Astrocyte (in vitro differentiated cells and primary cell): ENCODE results near the gene NDRG4. TPM values are rescaled to one million over a fixed set of nuclear protein-coding genes. Genes with fewer than 3 reads are reported as not detected.

Experiments
- DNase-seq: peaks from one replicate; pipeline ENCODE4 v3.0.0-alpha.2; 2010; ENCODE audit warnings: low read depth
- FAIRE-seq: peaks from 2 replicates; lab custom pipeline; 2011; peaks lifted over from hg19 to GRCh38; lab: Jason Lieb, UNC
- H2AFZ ChIP-seq: 2 replicates; pipeline ENCODE4 v1.6.0; 2012; ENCODE audit warnings: low read depth, low read length, inconsistent platforms
- H3K27ac ChIP-seq: 2 replicates; pipeline ENCODE4 v1.5.1; 2011; ENCODE audit warnings: low read depth, low read length, inconsistent platforms
- H3K27me3 ChIP-seq: 2 replicates; pipeline ENCODE4 v1.6.0; 2011; ENCODE audit warnings: low read length, inconsistent platforms; ENCODE audit not compliant: insufficient read depth
- H3K36me3 ChIP-seq: 2 replicates; pipeline ENCODE4 v1.5.1; 2011; ENCODE audit warnings: low read length, inconsistent platforms; ENCODE audit not compliant: insufficient read depth
- H3K4me1 ChIP-seq: 2 replicates; pipeline ENCODE4 v1.5.1; 2011; ENCODE audit warnings: low read length, inconsistent platforms; ENCODE audit not compliant: insufficient read depth
- H3K4me2 ChIP-seq: 2 replicates; pipeline ENCODE4 v1.6.0; 2012; ENCODE audit warnings: low read length, inconsistent platforms
- H3K4me3 ChIP-seq: 2 replicates; pipeline ENCODE4 v1.5.1; 2011; ENCODE audit warnings: low read depth, mild to moderate bottlenecking, low read length, inconsistent platforms; ENCODE audit not compliant: insufficient read depth
- H3K79me2 ChIP-seq: 2 replicates; pipeline ENCODE4 v1.6.0; 2012; ENCODE audit warnings: mild to moderate bottlenecking, low read length, inconsistent platforms; ENCODE audit not compliant: insufficient read depth
- H3K9ac ChIP-seq: 2 replicates; pipeline ENCODE4 v1.6.0; 2012; ENCODE audit warnings: mild to moderate bottlenecking, low read length, inconsistent platforms
- H3K9me3 ChIP-seq: 2 replicates; pipeline ENCODE4 v1.5.1; 2012; ENCODE audit warnings: low read depth, mild to moderate bottlenecking, low read length, inconsistent platforms; ENCODE audit not compliant: insufficient read depth
- H4K20me1 ChIP-seq: 2 replicates; pipeline ENCODE4 v1.6.0; 2012; ENCODE audit warnings: low read length, inconsistent platforms; ENCODE audit not compliant: insufficient read depth
- H3K27ac Mint-ChIP-seq: one replicate; pipeline ENCODE4 v1.8.0; 2021; ENCODE audit warnings: mild to moderate bottlenecking, mixed read lengths; ENCODE audit not compliant: unreplicated experiment
- H3K27me3 Mint-ChIP-seq: one replicate; pipeline ENCODE4 v1.8.0; 2021; ENCODE audit warnings: low read depth, mixed read lengths; ENCODE audit not compliant: unreplicated experiment
- H3K36me3 Mint-ChIP-seq: one replicate; pipeline ENCODE4 v1.8.0; 2021; ENCODE audit warnings: low read depth, mixed read lengths; ENCODE audit not compliant: unreplicated experiment
- H3K4me1 Mint-ChIP-seq: one replicate; pipeline ENCODE4 v1.8.0; 2021; ENCODE audit warnings: low read depth, mixed read lengths; ENCODE audit not compliant: unreplicated experiment
- H3K4me3 Mint-ChIP-seq: one replicate; pipeline ENCODE4 v1.8.0; 2021; ENCODE audit warnings: mild to moderate bottlenecking, moderate library complexity, mixed read lengths; ENCODE audit not compliant: unreplicated experiment
- H3K9me3 Mint-ChIP-seq: one replicate; pipeline ENCODE4 v1.8.0; 2021; ENCODE audit warnings: mild to moderate bottlenecking, mixed read lengths; ENCODE audit not compliant: unreplicated experiment
- CTCF ChIP-seq: IDR thresholded peaks from 2 replicates; pipeline ENCODE4 v1.5.1; 2011; ENCODE audit warnings: low read depth, mild to moderate bottlenecking, inconsistent platforms, low read length, moderate library complexity; ENCODE audit not compliant: insufficient read depth
- EZH2 ChIP-seq: IDR thresholded peaks from 2 replicates; pipeline ENCODE4 v1.6.1; 2012; ENCODE audit warnings: mild to moderate bottlenecking, low read length, inconsistent platforms; ENCODE audit not compliant: insufficient read depth
- total RNA-seq: library from RNA; stranded (reverse); gene quantifications from 2 replicates; pipeline ENCODE4 v1.2.1, GENCODE V29; 2021

Gene NDRG4
- total RNA-seq, 1 donor from 2014 or later, result 21.9 TPM

DNA sequence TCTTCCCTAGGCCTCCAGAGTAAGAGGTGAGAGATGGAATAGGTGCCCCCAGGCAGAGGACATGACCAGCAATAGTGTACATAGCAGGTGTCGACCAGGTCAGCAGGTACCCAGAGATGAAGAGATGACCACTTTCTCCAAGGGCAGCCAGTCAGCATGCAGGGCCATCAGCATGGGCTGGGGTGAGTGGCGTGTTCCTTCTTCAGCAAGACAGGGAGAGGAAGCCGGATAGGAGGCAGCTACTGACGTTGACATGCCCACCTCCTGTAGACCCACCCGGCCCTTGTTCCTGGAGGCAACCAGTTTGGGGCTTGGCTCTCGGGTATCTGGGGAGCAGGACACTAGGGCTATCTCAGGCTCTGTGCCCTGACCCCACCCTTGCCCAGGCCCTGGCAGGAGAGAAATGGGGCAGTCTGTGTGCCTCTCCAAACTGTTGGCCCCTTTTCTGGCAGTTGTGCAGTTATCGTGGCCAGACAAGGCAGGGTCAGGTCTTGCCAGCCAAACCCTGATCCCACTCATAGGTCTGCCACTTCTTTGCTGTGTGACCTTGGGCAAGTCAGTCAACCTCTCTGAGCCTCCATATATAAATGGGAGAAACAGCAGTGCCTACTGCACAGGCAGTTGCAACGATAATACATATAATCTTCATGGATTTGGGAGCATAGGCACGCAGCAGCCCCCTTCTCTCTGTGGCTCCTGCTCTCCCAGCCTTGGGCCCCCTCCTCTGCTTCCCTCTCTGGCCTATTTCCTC is 1.4 kb upstream of the NDRG4 start:
- Mint-ChIP-seq H3K27me3 (peaks cover 7% of the 10 kb centered on the region), H3K27ac (no peak overlapping the region), H3K9me3 (no peaks in the 10 kb centered on the region), H3K4me1 (peaks cover 1% of the 10 kb centered on the region), H3K4me3 (no peak overlapping the region), H3K36me3 (peaks cover 2% of the 10 kb centered on the region)
- TF ChIP-seq CTCF, result no peak
- TF ChIP-seq EZH2, result no peak
- Histone ChIP-seq H3K9me3 (no peaks in the 10 kb centered on the region), H3K4me2 (no peak overlapping the region), H3K27me3 (no peaks in the 10 kb centered on the region), H3K4me1 (peaks cover 27% of the 10 kb centered on the region), H4K20me1 (peaks cover 17% of the 10 kb centered on the region), H3K9ac (no peak overlapping the region), H3K36me3 (no peaks in the 10 kb centered on the region), H3K4me3 (no peak overlapping the region), H3K27ac (no peak overlapping the region), H2AFZ (no peak overlapping the region), H3K79me2 (peaks cover 9% of the 10 kb centered on the region)
- DNase-seq, result no peak
- no peak for FAIRE-seq

- Histone ChIP-seq H3K4me1 (peaks cover 27% of the 10 kb centered on the region), H3K27ac (no peak overlapping the region), H3K4me2 (no peak overlapping the region), H3K79me2 (peaks cover 9% of the 10 kb centered on the region), H3K36me3 (no peaks in the 10 kb centered on the region), H3K4me3 (no peak overlapping the region), H3K9ac (no peak overlapping the region), H2AFZ (no peak overlapping the region), H3K9me3 (no peaks in the 10 kb centered on the region), H4K20me1 (peaks cover 17% of the 10 kb centered on the region), H3K27me3 (no peaks in the 10 kb centered on the region)
- Mint-ChIP-seq H3K36me3 (peaks cover 2% of the 10 kb centered on the region), H3K4me1 (peaks cover 1% of the 10 kb centered on the region), H3K27me3 (peaks cover 7% of the 10 kb centered on the region), H3K27ac (no peak overlapping the region), H3K9me3 (no peaks in the 10 kb centered on the region), H3K4me3 (no peak overlapping the region)
- no peak for TF ChIP-seq EZH2
- TF ChIP-seq CTCF, result no peak
- DNase-seq (no peak), FAIRE-seq (no peak)
Observed at GRCh38 chr16:58499092-58499511, 841 bp upstream of the NDRG4 start.
